HG03139 (cell line): ENCODE data around the gene GRIP2.

Experiments used
- ATAC-seq: cut with Tn5 transposase; IDR thresholded peaks from one replicate; pipeline ENCODE4 v1.9.1; 2021; ENCODE audit not compliant: unreplicated experiment

Gene GRIP2

DNA sequence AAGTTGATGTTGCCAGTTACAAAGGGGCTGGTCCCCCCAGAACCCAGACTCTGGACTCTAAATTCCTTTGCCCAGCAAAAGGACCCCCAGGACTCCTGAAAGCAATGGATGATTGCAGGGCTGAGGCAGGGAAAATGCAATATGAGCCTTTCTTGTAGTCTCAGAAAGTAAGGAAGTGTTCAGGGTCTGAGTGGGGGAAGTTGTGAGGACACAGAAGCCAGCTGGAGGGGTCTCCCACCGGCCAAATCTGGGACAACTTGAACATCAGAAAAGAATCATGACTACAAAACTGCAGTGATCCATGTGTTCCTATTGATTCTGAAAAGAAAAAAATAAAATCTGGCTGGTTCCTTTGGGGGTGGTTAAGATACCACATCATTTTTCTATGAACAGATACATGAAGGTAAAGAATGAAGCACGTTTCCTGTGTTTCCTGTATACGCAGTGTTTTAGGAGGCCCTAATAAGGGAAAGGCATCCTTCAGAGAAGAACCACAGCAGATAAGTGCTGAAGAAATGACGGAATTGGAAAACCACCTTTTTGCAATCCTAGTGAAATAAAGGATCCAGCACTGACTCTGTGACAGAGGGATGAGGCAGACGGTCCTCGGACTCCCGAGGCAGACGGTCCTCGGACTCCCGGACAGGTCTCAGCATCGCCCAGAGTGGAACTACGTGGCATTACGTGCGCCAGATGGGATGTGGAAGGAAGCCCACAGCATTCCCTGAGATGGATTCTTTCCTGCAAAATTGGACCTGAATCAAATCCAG lies 22.2 kb upstream of the GRIP2 start:
- ATAC-seq = no peak

DNA sequence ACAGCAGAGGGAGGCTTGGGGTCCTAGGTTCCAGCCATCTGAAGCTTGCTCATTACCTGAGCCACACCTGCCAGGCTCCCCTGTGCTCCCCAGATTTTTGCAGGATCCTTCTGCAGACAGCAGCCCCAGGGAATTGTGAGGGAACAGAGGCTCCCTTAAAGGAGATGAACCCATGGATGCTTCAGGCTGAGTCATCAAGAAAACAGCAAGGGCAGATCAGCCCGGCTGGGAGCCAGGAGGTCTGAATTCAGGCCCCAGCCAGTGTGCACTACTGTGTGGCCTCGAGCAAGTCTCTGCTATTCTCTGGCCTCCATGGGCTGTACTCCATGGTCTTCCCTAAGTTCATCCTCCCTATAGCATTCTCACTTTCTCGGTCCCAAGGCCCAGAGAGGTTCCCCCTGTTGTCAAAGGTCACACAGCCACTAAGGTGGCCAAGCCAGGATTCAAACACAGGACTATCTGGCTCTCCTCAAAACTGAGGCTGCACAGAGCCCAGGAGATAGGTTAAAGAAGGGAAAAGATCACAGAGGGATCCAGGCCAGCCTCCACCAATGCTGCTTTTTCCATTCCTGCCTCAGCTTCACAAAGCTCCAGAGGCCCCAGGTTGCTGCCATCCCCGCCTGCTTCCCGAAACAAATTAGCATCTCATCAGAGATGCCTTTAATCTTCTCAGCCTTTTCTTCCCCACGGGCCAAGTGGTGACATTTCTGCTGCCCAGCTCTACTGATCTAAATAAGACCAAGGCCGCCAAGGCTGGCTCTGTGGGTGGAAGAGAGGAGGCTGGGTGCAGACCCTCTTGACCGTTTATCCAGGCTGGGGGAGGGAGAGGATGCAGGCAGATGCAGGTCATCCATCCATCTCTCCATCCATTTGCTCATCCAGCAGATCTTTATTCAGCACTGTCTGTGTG lies 21.2 kb upstream of the GRIP2 start:
- ATAC-seq = no peak

DNA sequence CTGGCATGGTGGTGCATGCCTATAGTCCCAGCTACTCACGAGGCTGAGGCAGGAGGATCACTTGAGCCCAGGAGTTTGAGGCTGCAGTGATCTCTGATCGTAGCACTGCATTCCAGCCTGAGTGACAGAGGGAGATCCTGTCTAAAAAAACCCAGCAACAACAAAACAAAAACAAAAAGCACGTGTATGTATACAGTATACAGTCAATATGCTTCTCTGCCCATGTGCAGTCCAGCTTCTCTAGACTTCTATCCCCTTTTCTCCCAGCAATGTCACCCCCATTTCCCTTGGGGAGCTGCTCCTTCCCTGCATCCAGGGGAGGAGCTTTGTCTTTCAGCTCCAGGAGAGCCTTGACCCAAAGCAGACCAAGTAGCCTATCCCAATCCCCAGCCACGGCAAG lies 20.0 kb upstream of the GRIP2 start:
- ATAC-seq = no peak

DNA sequence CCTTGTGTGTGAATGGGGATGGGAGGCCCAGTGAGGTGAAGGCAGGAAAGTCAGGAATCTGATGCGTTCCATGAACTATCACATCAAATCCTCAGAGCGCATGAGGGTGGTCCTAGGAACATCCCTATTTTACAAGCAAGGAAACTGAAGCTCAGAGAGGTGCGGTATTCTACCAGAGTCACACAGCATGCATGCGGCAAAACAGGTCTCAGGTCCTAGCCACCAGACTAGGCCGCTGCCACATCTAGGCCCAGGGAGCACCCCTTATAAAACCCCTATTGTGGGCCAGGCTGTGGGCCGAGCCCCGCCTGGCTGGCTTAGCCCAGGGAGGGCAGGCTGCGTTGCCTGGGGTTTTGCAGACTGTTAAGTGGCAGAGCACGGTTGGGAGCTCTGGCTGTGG lies 17.9 kb upstream of the GRIP2 start:
- ATAC-seq = no peak

GRCh38 chr3:14555835-14556234 lies 15.7 kb upstream of the GRIP2 start:
- ATAC-seq = no peak

DNA sequence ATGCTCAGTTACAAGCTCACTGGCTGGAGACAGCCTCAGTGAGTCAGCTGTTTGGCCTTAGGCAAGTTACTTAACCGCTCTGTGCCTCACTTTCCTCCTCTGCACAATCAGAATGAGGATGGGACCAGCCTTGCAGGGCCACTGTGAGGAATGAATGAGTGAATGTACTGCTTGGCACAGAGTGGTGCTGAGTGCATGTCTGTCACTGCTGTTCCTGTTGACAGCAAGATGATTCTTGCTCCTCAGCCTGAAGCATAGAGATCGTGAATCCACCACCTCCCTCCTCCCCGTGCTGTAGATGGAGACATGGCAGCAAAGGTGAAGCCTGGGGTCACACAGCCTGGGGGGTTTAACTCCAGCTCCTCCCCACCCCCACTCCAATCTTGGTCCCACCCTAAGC lies 14.6 kb upstream of the GRIP2 start:
- no peak for ATAC-seq

GRCh38 chr3:14553871-14554270 lies 13.7 kb upstream of the GRIP2 start:
- no peak for ATAC-seq

DNA sequence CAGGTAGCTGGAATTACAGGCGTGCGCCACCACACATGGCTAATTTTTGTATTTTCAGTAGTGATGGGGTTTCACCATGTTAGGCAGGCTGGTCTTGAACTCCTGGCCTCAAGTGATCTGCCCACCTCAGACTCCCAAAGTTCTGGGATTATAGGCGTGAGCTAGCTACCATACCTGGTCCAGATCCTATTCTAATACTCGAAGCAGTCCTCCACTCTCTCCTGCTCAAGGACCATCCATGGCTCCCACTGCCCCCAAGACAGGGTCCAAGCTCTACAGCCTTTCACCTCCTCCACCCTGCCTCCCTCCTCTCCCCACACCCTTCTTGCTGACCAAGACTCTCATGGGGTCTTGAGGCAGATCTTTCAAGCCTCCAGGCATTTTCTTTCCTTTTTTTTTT lies 12.6 kb upstream of the GRIP2 start:
- no peak for ATAC-seq

GRCh38 chr3:14552041-14552648 lies 12.0 kb upstream of the GRIP2 start:
- no peak for ATAC-seq

GRCh38 chr3:14550651-14551611 lies 10.8 kb upstream of the GRIP2 start:
- no peak for ATAC-seq

- no peak for ATAC-seq
These were observed 10.0 kb upstream of the GRIP2 start for GRCh38 chr3:14550181-14550580.

DNA sequence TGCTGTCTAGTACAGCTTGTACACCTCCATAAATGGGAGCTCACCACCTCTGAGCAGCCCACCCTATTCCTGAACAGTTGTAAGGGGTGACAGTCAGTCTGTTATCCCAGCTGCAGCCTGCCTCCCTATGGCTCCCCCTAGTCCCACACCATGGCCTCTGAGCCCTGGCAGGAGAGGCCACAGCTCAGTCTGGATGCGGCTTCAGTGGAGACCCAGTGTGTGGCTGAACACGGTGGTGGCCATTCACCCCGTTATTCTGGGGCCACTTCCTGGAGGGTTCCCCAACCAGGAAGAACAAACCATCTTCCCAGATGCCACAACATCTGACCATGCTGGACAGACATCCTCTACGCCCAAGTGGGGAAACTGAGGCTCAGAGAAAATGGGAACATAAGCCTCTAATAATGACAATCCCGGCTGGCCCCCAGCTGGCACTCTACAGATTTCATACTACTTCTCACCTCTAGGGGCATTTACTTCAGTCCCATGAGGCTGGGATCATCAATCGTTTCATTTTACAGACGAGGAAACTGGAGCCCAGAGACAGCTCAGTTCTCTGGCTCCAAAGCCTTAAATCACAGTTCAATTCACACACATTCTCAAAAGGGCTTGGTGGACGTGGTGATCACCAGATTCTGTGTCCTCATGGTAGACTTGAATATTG lies 9.2 kb upstream of the GRIP2 start:
- ATAC-seq = no peak

GRCh38 chr3:14548321-14548729 lies 8.2 kb upstream of the GRIP2 start:
- no peak for ATAC-seq

DNA sequence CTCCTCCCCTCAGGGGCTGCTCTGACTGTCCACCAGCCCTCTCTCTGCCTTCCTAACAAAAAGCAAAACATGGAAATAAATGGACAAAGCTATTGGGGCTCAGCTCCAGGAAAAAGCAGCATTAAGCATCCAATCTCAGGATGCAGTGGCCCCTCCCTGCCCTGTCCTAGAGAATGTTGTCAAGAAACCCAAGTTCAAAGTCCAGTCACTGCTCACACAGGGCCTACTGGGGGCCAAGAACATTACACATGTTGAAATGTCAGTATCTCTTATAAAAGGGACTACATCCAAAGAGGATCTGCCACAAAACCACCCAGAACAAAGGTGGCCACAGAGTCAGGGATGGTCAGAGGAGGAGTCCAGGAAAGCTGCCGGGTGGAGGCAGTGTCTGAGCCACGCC lies 7.6 kb upstream of the GRIP2 start:
- no peak for ATAC-seq

DNA sequence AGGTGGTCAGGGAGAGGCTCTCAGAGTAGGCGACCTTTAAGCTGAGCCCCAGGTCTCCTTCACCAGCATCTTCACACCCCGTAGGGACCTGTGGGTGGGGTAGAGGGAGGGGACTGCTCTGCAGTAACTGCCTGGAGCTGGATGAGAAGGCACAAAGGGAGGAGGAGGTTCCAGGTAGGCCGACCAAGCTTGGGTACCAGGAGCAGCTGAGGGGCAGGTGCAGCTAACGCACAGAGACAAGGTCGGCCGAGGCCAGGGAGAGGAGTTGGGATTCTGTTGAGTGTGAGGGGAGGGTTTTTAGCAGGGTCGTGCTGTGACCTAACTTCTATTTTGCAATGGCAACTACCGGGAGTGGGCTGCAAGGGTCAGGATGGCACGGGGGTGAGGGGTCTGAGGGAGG lies 5.9 kb upstream of the GRIP2 start:
- ATAC-seq = no peak

GRCh38 chr3:14545251-14545635 lies 5.1 kb upstream of the GRIP2 start:
- no peak for ATAC-seq

GRCh38 chr3:14544282-14545250 lies 4.4 kb upstream of the GRIP2 start:
- ATAC-seq = no peak

- no peak for ATAC-seq
These were observed 3.3 kb upstream of the GRIP2 start for GRCh38 chr3:14543446-14543845.

- no peak for ATAC-seq
These were observed 2.5 kb upstream of the GRIP2 start for GRCh38 chr3:14542656-14543055.
